Central memory CD8-positive, alpha-beta T cell (primary cell): ENCODE results near the gene MTA2.
"Not testable (repeated sequence)": the region's sequence is repeated elsewhere in the genome, so short reads cannot be mapped to it uniquely, and the experiment has no call there.

Experiments
- ATAC-seq: fragments of 150-1000 bp; cut with Tn5 transposase; replicated peaks from 2 replicates; pipeline ENCODE4 v1.10.0; 2022; ENCODE audit warnings: mild to moderate bottlenecking, moderate FRiP score, moderate number of reproducible peaks; ENCODE audit not compliant: poor library complexity, severe bottlenecking; ENCODE audit errors: extremely low read depth
- DNase-seq, 2 donors: peaks; one replicate each; pipeline ENCODE4 v3.0.0; 2021; ENCODE audit warnings: low spot score in 2 of 2
- H3K27ac Mint-ChIP-seq: one replicate; pipeline ENCODE4 v1.8.0; 2022; ENCODE audit warnings: low read depth, mild to moderate bottlenecking, moderate library complexity, mixed read lengths
- H3K27me3 Mint-ChIP-seq: one replicate; pipeline ENCODE4 v1.8.0; 2022; ENCODE audit warnings: mixed read lengths
- H3K36me3 Mint-ChIP-seq: one replicate; pipeline ENCODE4 v1.8.0; 2022; ENCODE audit warnings: mild to moderate bottlenecking, moderate library complexity, mixed read lengths; ENCODE audit not compliant: insufficient read depth
- H3K4me1 Mint-ChIP-seq: one replicate; pipeline ENCODE4 v1.8.0; 2022; ENCODE audit warnings: mixed read lengths
- H3K4me3 Mint-ChIP-seq: one replicate; pipeline ENCODE4 v1.8.0; 2022; ENCODE audit warnings: mild to moderate bottlenecking, moderate library complexity, mixed read lengths
- H3K9me3 Mint-ChIP-seq: one replicate; pipeline ENCODE4 v1.8.0; 2022; ENCODE audit warnings: mixed read lengths

MTA2 gene

DNA sequence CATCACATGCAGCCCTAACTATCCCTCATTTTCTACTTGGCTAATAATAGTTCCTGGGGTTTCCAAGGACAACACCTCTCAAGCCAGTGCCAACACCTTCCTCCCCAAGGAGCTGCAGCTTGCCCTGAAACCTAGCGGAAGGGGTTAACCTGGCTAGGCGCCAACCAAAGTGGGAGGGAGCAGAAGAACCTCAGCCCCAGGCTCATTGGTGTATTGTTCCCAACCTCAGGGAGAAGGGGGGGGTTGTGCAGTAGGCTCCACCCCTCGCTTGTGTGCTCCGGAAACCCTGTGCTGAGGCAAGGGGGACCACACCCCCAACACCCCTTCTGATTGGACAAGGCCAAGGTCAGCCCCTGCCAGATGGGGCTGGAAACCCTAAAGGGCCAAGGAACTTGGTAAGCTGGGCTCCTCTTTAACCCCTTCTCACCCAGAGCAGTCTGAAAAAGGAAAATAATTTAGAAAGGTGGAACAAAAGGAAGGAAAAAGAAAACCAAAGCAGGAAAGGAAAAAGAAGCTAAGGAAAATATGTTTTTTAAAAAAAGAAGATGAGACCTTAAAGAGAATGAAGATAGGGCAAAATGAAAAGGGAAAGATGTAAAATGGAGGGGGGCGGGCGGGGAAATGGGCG, 2.5 kb downstream of the MTA2 start:
- ATAC-seq: peak; percentile 84
- Mint-ChIP-seq H3K27me3 (no peaks in the 10 kb centered on the region), H3K4me3 (peak overlapping the region; percentile 84), H3K36me3 (peaks cover 65% of the 10 kb centered on the region), H3K4me1 (peaks cover 61% of the 10 kb centered on the region), H3K27ac (peak overlapping the region; percentile 89), H3K9me3 (no peaks in the 10 kb centered on the region)
- peak; percentile 86 to 96 for DNase-seq

GRCh38 chr11:62595124-62595523, 6.5 kb downstream of the MTA2 start:
- no peak for ATAC-seq
- peaks cover 68% of the 10 kb centered on the region for H3K4me1 Mint-ChIP-seq

GRCh38 chr11:62593434-62594044, 8.1 kb downstream of the MTA2 start:
- peak overlapping the region; percentile 63 for H3K4me3 Mint-ChIP-seq
- no peaks in the 10 kb centered on the region for H3K27me3 Mint-ChIP-seq
- no peaks in the 10 kb centered on the region for H3K9me3 Mint-ChIP-seq
- DNase-seq (peak; percentile 67 to 68), ATAC-seq (no peak)
- H3K27ac Mint-ChIP-seq: peak overlapping the region; percentile 96
- H3K36me3 Mint-ChIP-seq: peaks cover 63% of the 10 kb centered on the region
- peaks cover 52% of the 10 kb centered on the region for H3K4me1 Mint-ChIP-seq

More at GRCh38 chr11:62595124-62595523, 6.5 kb downstream of the MTA2 start:
- H3K4me3 Mint-ChIP-seq: no peak overlapping the region
- H3K27ac Mint-ChIP-seq: no peak overlapping the region
- no peaks in the 10 kb centered on the region for H3K9me3 Mint-ChIP-seq
- H3K36me3 Mint-ChIP-seq: peaks cover 69% of the 10 kb centered on the region
- no peaks in the 10 kb centered on the region for H3K27me3 Mint-ChIP-seq
- DNase-seq: no peak

GRCh38 chr11:62592989-62593421, 8.7 kb downstream of the MTA2 start:
- H3K27ac Mint-ChIP-seq: peak overlapping the region; percentile 96
- no peaks in the 10 kb centered on the region for H3K9me3 Mint-ChIP-seq
- peak overlapping the region; percentile 63 for H3K4me3 Mint-ChIP-seq
- H3K36me3 Mint-ChIP-seq: peaks cover 58% of the 10 kb centered on the region
- no peaks in the 10 kb centered on the region for H3K27me3 Mint-ChIP-seq
- DNase-seq (no peak), ATAC-seq (no peak)
- H3K4me1 Mint-ChIP-seq: peaks cover 47% of the 10 kb centered on the region

- Mint-ChIP-seq H3K27me3 (no peaks in the 10 kb centered on the region), H3K36me3 (peaks cover 53% of the 10 kb centered on the region), H3K4me1 (peaks cover 39% of the 10 kb centered on the region), H3K4me3 (peak overlapping the region; percentile 89), H3K9me3 (no peaks in the 10 kb centered on the region), H3K27ac (peak overlapping the region; percentile 96)
- no peak for DNase-seq
- no peak for ATAC-seq
Measured at GRCh38 chr11:62592146-62592815, 9.4 kb downstream of the MTA2 start.

DNA sequence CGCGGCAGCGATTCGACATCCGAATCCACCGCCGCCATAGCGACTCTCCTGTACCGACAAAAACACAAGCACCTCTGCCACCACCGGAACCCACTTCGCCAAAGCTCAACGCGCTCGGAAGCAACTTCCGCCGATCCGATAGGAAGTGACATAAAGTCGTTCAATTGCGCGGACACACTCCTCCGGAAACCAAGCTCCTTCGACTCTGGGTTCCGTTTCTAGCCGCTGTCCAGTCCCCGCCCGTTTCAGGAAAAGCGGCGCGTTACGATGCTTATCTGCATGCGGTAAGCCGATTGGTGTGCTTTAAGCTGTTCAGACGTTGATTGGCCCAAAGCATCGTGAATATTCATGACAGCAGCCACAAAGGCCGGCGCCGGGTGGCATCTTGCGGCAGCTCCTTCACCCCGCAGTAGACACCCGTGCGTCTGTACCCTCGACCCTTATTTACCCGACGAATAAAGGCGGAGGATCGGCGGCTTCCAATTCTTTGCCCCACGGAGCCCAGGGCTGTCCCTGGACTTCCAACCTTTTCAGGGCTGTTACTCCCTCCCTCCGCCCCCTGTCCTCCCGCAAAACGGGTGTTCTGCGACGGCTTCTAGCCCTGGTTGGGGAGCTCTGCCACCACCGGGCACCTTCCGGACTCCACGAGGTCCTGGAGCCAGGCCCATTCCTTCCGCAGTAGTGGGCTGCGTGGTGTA, 10.1 kb downstream of the MTA2 start, which contains the start of gene TUT1:
Gene TUT1, minus strand, starts transcription at position 76 of the 698 bp plus-strand sequence. Its CDS starts 38 bp downstream, at position 38.
- peak; percentile 93 for ATAC-seq
- no peaks in the 10 kb centered on the region for H3K27me3 Mint-ChIP-seq
- H3K4me3 Mint-ChIP-seq: peak within 1 kb of the TSS; percentile 89
- peak within 1 kb of the TSS; percentile 91 for H3K27ac Mint-ChIP-seq
- DNase-seq: peak; percentile 89 to 98
- no peaks in the 10 kb centered on the region for H3K9me3 Mint-ChIP-seq
- peaks cover 46% of the 10 kb centered on the region for H3K36me3 Mint-ChIP-seq
- H3K4me1 Mint-ChIP-seq: peaks cover 36% of the 10 kb centered on the region

- peaks cover 40% of the 10 kb centered on the region for H3K36me3 Mint-ChIP-seq
- H3K4me3 Mint-ChIP-seq: peak overlapping the region; percentile 89
- no peak for ATAC-seq
- H3K27me3 Mint-ChIP-seq: no peaks in the 10 kb centered on the region
- peaks cover 28% of the 10 kb centered on the region for H3K4me1 Mint-ChIP-seq
- H3K27ac Mint-ChIP-seq: peak overlapping the region; percentile 19
- H3K9me3 Mint-ChIP-seq: no peaks in the 10 kb centered on the region
- no peak for DNase-seq
Measured at GRCh38 chr11:62588966-62589637, 12.6 kb downstream of the MTA2 start.

DNA sequence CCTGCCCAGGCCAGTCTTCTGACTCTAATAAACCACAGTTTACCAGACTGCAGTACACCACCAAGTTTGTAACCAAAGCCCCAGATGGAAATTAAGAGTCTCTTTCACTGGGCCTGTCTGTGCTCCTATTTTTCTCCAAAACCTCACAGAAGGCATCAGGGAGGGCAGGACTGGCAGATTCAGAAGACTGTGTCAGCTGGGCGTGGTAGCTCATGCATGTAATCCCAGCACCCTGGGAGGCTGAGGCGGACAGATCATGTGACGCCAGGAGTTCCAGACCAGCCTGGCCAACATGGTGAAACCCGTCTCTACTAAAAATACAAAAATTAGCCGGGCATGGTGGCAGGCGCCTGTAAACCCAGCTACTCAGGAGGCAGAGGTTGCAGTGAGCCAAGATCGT, 16.3 kb downstream of the MTA2 start:
- not testable (repeated sequence) for H3K27me3 Mint-ChIP-seq, ATAC-seq, H3K27ac Mint-ChIP-seq, DNase-seq, H3K4me1 Mint-ChIP-seq, H3K4me3 Mint-ChIP-seq, H3K9me3 Mint-ChIP-seq
- H3K36me3 Mint-ChIP-seq: peaks cover 25% of the 10 kb centered on the region

DNA sequence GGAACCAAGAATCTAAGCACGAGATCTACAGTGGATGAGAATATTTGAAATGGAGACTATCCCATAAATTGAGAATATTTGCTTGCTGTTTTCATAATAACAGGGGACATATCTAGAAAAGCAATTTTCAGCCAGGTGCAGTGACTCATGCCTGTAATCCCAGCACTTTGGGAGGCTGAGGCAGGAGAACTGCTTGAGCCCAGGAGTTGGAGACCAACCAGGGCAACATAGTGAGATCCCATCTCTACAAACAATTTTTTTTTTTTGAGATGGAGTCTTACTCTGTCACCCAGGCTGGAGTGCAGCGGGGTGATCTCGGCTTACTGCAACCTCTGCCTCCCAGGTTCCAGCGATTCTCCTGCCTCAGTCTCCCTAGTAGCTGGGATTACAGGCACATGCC, 19.9 kb downstream of the MTA2 start:
- not testable (repeated sequence) for DNase-seq, ATAC-seq, H3K27ac Mint-ChIP-seq, H3K4me3 Mint-ChIP-seq, H3K9me3 Mint-ChIP-seq, H3K4me1 Mint-ChIP-seq, H3K27me3 Mint-ChIP-seq
- peaks cover 31% of the 10 kb centered on the region for H3K36me3 Mint-ChIP-seq

- H3K36me3 Mint-ChIP-seq: peaks cover 30% of the 10 kb centered on the region
- no peak for ATAC-seq
Measured at GRCh38 chr11:62580959-62581715, 20.5 kb downstream of the MTA2 start.

GRCh38 chr11:62579252-62579651, 22.4 kb downstream of the MTA2 start:
- Mint-ChIP-seq H3K27ac (no peak overlapping the region), H3K4me3 (no peak overlapping the region), H3K27me3 (no peaks in the 10 kb centered on the region), H3K36me3 (peaks cover 25% of the 10 kb centered on the region), H3K4me1 (peaks cover 12% of the 10 kb centered on the region), H3K9me3 (no peaks in the 10 kb centered on the region)
- DNase-seq (no peak), ATAC-seq (no peak)

More at GRCh38 chr11:62580959-62581715, 20.5 kb downstream of the MTA2 start:
- no peak for DNase-seq
- H3K4me1 Mint-ChIP-seq: no peaks in the 10 kb centered on the region
- no peaks in the 10 kb centered on the region for H3K9me3 Mint-ChIP-seq
- H3K27me3 Mint-ChIP-seq: no peaks in the 10 kb centered on the region
- no peak overlapping the region for H3K27ac Mint-ChIP-seq
- H3K4me3 Mint-ChIP-seq: no peak overlapping the region
